Astrocyte of the spinal cord (primary cell): Measurements from ENCODE around the gene ELP2.
"Not testable (repeated sequence)": the region's sequence is repeated elsewhere in the genome, so short reads cannot be mapped to it uniquely, and the experiment has no call there.

ENCODE experiments used
- DNase-seq: peaks from one replicate; pipeline ENCODE4 v3.0.0; 2011; ENCODE audit warnings: low read depth, low spot score
- H3K4me3 ChIP-seq: 2 replicates; pipeline ENCODE4 v1.5.1; 2011; ENCODE audit warnings: low read depth, mild to moderate bottlenecking, low read length, moderate library complexity
- CTCF ChIP-seq: IDR thresholded peaks from 2 replicates; pipeline ENCODE4 v1.5.1; 2012; ENCODE audit warnings: low read depth, mild to moderate bottlenecking, low read length, inconsistent platforms
- in situ Hi-C: cut with HindIII; loops from 2 replicates; pipeline ENCODE4 v1.10.0; 2017; ENCODE audit warnings: low sequenced_read_pairs

ELP2 gene

GRCh38 chr18:36114738-36115137 is 15.0 kb upstream of the ELP2 start:
- TF ChIP-seq CTCF: no peak
- in situ Hi-C loops: no loop called here
- DNase-seq: no peak
- no peak overlapping the region for H3K4me3 ChIP-seq

- DNase-seq, in situ Hi-C loops, H3K4me3 ChIP-seq: not testable (repeated sequence)
Observed at GRCh38 chr18:36116771-36117170, 12.9 kb upstream of the ELP2 start.

- H3K4me3 ChIP-seq: no peak overlapping the region
- no peak for TF ChIP-seq CTCF
- no peak for DNase-seq
- in situ Hi-C loops: no loop called here
Observed at GRCh38 chr18:36120297-36120696, 9.4 kb upstream of the ELP2 start.

GRCh38 chr18:36124841-36125240 is 4.9 kb upstream of the ELP2 start:
- DNase-seq: no peak
- TF ChIP-seq CTCF: no peak
- in situ Hi-C loops: no loop called here
- no peak overlapping the region for H3K4me3 ChIP-seq

- no peak for TF ChIP-seq CTCF
- H3K4me3 ChIP-seq: no peak overlapping the region
- in situ Hi-C loops: no loop called here
- no peak for DNase-seq
Observed at GRCh38 chr18:36126668-36127067, 3.0 kb upstream of the ELP2 start.

GRCh38 chr18:36127836-36128529 is 1.7 kb upstream of the ELP2 start:
- H3K4me3 ChIP-seq: peak overlapping the region; percentile 99
- peak; percentile 31 for DNase-seq
- in situ Hi-C loops: no loop called here
- no peak for TF ChIP-seq CTCF

- peak; percentile 41 for DNase-seq
- no peak for TF ChIP-seq CTCF
- H3K4me3 ChIP-seq: peak overlapping the region; percentile 99
- in situ Hi-C loops: no loop called here
Observed at GRCh38 chr18:36128530-36128870, 1.2 kb upstream of the ELP2 start.
